HepG2 (cell line): ENCODE data around the gene KLHDC4. TPM values are rescaled to one million over a fixed set of nuclear protein-coding genes. Genes with fewer than 3 reads are reported as not detected.
A peak's percentile ranks its signal among the peaks of the same experiment; 100 is the strongest.

Experiments
- BORCS8-MEF2B ChIP-seq: sonication (generic); formaldehyde crosslinking; IDR thresholded peaks from 2 replicates; pipeline ENCODE4 v1.8.0; 2022; ENCODE audit warnings: mild to moderate bottlenecking, missing genetic modification reagents
- CBFB ChIP-seq: sonication (generic); formaldehyde crosslinking; IDR thresholded peaks from 2 replicates; pipeline ENCODE4 v1.4.0; 2020; ENCODE audit warnings: missing genetic modification reagents
- HDAC6 ChIP-seq: fragments of 200-600 bp; sonication (generic); IDR thresholded peaks from 2 replicates; pipeline ENCODE4 v1.7.0; 2017; ENCODE audit warnings: mild to moderate bottlenecking, antibody characterized with exemption, low read length, low read depth
- HOXD1 ChIP-seq: sonication (generic); formaldehyde crosslinking; IDR thresholded peaks from 2 replicates; pipeline ENCODE4 v1.5.0; 2020; ENCODE audit warnings: missing genetic modification reagents
- IRX3 ChIP-seq: sonication (generic); formaldehyde crosslinking; IDR thresholded peaks from 2 replicates; pipeline ENCODE4 v1.8.1; 2023; ENCODE audit warnings: mild to moderate bottlenecking, low read depth, missing genetic modification reagents, borderline replicate concordance
- ISX ChIP-seq: sonication (generic); formaldehyde crosslinking; conservative IDR thresholded peaks from 2 replicates; pipeline ENCODE4 v1.5.0; 2020; ENCODE audit warnings: missing genetic modification reagents
- NCOA2 ChIP-seq: sonication (generic); formaldehyde crosslinking; IDR thresholded peaks from 2 replicates; pipeline ENCODE4 v1.8.0; 2022; ENCODE audit warnings: inconsistent platforms
- NFKB2 ChIP-seq: sonication (generic); formaldehyde crosslinking; IDR thresholded peaks from 2 replicates; pipeline ENCODE4 v1.4.0; 2020; ENCODE audit warnings: missing genetic modification reagents, borderline replicate concordance
- SMC3 ChIP-seq: IDR thresholded peaks from 2 replicates; pipeline ENCODE4 v1.6.1; 2011; ENCODE audit warnings: low read length, improper control_type of control experiment
- TARDBP ChIP-seq: sonication (generic); formaldehyde crosslinking; IDR thresholded peaks from 2 replicates; pipeline ENCODE4 v1.8.0; 2022; ENCODE audit warnings: mild to moderate bottlenecking, missing genetic modification reagents
- TMF1 ChIP-seq: sonication (generic); formaldehyde crosslinking; IDR thresholded peaks from 2 replicates; pipeline ENCODE4 v1.8.1; 2022; ENCODE audit warnings: low read depth, missing genetic modification reagents
- WIZ ChIP-seq: sonication (generic); formaldehyde crosslinking; IDR thresholded peaks from 2 replicates; pipeline ENCODE4 v1.5.1; 2020; ENCODE audit warnings: mild to moderate bottlenecking, missing genetic modification reagents
- ZNF564 ChIP-seq: sonication (generic); formaldehyde crosslinking; IDR thresholded peaks from 2 replicates; pipeline ENCODE4 v1.8.1; 2023; ENCODE audit warnings: mild to moderate bottlenecking, missing genetic modification reagents
- ZNF652 ChIP-seq: IDR thresholded peaks from 2 replicates; pipeline ENCODE4 v1.6.1; 2016; ENCODE audit warnings: low read depth, borderline replicate concordance
- polyA plus RNA-seq, 8 experiments: library from polyadenylated mRNA; depleted of rRNA in 3 of 8; stranded (reverse) in 7 of 8; unstranded in 1 of 8; fragments of >200 nt; fragmentation: Illumina TruSeq in 4 of 8; extraction: Trizol in 4 of 8; gene quantifications; 2 replicates each; pipeline versions ENCODE4 v1.2.1 to v1.2.3, GENCODE V29; 2011 to 2016; ENCODE audit warnings: low read depth in 4 of 8, missing spikeins in 1 of 8, mixed read lengths in 1 of 8; ENCODE audit not compliant: insufficient read depth in 1 of 8
- total RNA-seq, 5 experiments: library from RNA; depleted of rRNA; stranded (reverse); fragments of >200 nt; fragmentation: Illumina TruSeq; extraction: Trizol; gene quantifications; 2 replicates each; pipeline ENCODE4 v1.2.3, GENCODE V29; 2016; ENCODE audit warnings: low read depth in 1 of 5
- TF ChIP-seq, protein P1 (sequence below): sonication (generic); formaldehyde crosslinking; IDR thresholded peaks from 2 replicates; pipeline ENCODE4 v1.4.0; 2020; ENCODE audit warnings: missing genetic modification reagents
- TF ChIP-seq, protein P2 (sequence below): sonication (generic); formaldehyde crosslinking; IDR thresholded peaks from 2 replicates; pipeline ENCODE4 v1.4.0; 2020; ENCODE audit warnings: mild to moderate bottlenecking, missing genetic modification reagents
- TF ChIP-seq, protein P3 (sequence below): fragments of 450-650 bp; IDR thresholded peaks from 2 replicates; pipeline ENCODE4 v1.6.1; 2017
- TF ChIP-seq, protein P4 (sequence below): sonication (generic); formaldehyde crosslinking; IDR thresholded peaks from 2 replicates; pipeline ENCODE4 v1.5.0; 2020; ENCODE audit warnings: mild to moderate bottlenecking, missing genetic modification reagents, moderate library complexity

Gene KLHDC4
- total and polyA plus RNA-seq, 2 of the 13 experiments (the other 11 are each of a cell fraction or from before 2014, with no cell fraction given) = 18.7 to 31.8 TPM

DNA sequence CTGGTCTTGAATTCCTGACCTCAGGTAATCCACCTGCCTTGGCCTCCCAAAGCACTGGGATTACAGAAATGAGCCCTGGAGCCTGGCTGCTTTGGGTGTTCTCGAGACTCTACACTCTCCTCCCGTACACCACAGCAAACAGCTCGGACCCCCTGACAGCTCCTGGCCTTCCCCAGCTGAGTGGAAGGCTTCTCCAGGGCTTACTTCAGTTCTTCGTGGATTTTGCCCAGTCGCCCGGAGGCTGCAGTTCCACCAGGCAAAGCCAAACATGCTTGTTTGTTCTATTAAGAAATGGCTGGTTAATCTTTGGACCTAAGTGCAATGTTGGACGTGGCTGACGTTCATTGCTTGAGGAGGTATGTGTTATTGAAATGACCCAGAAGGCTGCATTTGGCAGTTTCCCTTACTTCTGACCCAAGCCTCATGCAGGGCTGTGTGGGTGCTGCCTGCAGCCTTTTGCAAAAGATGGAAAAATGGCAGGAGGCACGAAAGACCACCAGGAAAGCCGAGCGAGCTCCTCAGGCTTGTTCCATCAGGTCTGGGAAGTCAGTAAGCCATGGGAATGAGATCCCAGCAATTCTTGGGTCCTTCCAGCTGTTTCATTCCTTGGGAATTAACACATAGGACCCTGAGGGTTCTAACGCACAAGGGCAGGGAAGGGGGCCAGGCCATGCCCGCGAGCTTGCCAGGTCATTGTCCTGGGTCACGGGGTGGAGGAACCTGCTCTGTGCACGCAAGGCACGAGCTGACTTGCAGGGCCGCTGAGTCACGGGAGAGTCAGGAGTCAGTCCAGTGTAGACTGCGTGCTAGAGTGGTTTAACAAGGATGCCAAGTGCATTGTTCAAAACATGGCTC lies 23.9 kb upstream of the KLHDC4 start (continued):
- TF ChIP-seq, protein P1, sequence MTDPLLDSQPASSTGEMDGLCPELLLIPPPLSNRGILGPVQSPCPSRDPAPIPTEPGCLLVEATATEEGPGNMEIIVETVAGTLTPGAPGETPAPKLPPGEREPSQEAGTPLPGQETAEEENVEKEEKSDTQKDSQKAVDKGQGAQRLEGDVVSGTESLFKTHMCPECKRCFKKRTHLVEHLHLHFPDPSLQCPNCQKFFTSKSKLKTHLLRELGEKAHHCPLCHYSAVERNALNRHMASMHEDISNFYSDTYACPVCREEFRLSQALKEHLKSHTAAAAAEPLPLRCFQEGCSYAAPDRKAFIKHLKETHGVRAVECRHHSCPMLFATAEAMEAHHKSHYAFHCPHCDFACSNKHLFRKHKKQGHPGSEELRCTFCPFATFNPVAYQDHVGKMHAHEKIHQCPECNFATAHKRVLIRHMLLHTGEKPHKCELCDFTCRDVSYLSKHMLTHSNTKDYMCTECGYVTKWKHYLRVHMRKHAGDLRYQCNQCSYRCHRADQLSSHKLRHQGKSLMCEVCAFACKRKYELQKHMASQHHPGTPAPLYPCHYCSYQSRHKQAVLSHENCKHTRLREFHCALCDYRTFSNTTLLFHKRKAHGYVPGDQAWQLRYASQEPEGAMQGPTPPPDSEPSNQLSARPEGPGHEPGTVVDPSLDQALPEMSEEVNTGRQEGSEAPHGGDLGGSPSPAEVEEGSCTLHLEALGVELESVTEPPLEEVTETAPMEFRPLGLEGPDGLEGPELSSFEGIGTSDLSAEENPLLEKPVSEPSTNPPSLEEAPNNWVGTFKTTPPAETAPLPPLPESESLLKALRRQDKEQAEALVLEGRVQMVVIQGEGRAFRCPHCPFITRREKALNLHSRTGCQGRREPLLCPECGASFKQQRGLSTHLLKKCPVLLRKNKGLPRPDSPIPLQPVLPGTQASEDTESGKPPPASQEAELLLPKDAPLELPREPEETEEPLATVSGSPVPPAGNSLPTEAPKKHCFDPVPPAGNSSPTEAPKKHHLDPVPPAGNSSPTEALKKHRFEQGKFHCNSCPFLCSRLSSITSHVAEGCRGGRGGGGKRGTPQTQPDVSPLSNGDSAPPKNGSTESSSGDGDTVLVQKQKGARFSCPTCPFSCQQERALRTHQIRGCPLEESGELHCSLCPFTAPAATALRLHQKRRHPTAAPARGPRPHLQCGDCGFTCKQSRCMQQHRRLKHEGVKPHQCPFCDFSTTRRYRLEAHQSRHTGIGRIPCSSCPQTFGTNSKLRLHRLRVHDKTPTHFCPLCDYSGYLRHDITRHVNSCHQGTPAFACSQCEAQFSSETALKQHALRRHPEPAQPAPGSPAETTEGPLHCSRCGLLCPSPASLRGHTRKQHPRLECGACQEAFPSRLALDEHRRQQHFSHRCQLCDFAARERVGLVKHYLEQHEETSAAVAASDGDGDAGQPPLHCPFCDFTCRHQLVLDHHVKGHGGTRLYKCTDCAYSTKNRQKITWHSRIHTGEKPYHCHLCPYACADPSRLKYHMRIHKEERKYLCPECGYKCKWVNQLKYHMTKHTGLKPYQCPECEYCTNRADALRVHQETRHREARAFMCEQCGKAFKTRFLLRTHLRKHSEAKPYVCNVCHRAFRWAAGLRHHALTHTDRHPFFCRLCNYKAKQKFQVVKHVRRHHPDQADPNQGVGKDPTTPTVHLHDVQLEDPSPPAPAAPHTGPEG (CRISPR knock-in tag) = peak; percentile 76; the same call in 1 of the 2 replicates
- 0 out of 2 replicates have a peak, but pooled peaks have one; percentile 37 for TF ChIP-seq HOXD1
- peak; percentile 26 for TF ChIP-seq SMC3
- no peak for TF ChIP-seq HDAC6
- no peak for TF ChIP-seq NFKB2 (CRISPR knock-in tag)
- TF ChIP-seq, protein P2, sequence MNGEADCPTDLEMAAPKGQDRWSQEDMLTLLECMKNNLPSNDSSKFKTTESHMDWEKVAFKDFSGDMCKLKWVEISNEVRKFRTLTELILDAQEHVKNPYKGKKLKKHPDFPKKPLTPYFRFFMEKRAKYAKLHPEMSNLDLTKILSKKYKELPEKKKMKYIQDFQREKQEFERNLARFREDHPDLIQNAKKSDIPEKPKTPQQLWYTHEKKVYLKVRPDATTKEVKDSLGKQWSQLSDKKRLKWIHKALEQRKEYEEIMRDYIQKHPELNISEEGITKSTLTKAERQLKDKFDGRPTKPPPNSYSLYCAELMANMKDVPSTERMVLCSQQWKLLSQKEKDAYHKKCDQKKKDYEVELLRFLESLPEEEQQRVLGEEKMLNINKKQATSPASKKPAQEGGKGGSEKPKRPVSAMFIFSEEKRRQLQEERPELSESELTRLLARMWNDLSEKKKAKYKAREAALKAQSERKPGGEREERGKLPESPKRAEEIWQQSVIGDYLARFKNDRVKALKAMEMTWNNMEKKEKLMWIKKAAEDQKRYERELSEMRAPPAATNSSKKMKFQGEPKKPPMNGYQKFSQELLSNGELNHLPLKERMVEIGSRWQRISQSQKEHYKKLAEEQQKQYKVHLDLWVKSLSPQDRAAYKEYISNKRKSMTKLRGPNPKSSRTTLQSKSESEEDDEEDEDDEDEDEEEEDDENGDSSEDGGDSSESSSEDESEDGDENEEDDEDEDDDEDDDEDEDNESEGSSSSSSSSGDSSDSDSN (CRISPR knock-in tag) = peak; percentile 56; the same call in 1 of the 2 replicates
- TF ChIP-seq WIZ = 0 out of 2 replicates have a peak, but pooled peaks have one; percentile 7
- TF ChIP-seq TARDBP = peak; percentile 70
- no peak for TF ChIP-seq IRX3 (CRISPR knock-in tag)
- peak; percentile 58; the same call in 1 of the 2 replicates for TF ChIP-seq CBFB
- peak; percentile 13; the same call in 1 of the 2 replicates for TF ChIP-seq BORCS8-MEF2B
- TF ChIP-seq, protein P3, sequence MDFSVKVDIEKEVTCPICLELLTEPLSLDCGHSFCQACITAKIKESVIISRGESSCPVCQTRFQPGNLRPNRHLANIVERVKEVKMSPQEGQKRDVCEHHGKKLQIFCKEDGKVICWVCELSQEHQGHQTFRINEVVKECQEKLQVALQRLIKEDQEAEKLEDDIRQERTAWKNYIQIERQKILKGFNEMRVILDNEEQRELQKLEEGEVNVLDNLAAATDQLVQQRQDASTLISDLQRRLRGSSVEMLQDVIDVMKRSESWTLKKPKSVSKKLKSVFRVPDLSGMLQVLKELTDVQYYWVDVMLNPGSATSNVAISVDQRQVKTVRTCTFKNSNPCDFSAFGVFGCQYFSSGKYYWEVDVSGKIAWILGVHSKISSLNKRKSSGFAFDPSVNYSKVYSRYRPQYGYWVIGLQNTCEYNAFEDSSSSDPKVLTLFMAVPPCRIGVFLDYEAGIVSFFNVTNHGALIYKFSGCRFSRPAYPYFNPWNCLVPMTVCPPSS = no peak
- no peak for TF ChIP-seq ISX (CRISPR knock-in tag)
- peak; percentile 31; the same call in 1 of the 2 replicates for TF ChIP-seq ZNF652 (CRISPR knock-in tag)
- TF ChIP-seq NCOA2 (CRISPR knock-in tag) = peak; percentile 81
- TF ChIP-seq, protein P4, sequence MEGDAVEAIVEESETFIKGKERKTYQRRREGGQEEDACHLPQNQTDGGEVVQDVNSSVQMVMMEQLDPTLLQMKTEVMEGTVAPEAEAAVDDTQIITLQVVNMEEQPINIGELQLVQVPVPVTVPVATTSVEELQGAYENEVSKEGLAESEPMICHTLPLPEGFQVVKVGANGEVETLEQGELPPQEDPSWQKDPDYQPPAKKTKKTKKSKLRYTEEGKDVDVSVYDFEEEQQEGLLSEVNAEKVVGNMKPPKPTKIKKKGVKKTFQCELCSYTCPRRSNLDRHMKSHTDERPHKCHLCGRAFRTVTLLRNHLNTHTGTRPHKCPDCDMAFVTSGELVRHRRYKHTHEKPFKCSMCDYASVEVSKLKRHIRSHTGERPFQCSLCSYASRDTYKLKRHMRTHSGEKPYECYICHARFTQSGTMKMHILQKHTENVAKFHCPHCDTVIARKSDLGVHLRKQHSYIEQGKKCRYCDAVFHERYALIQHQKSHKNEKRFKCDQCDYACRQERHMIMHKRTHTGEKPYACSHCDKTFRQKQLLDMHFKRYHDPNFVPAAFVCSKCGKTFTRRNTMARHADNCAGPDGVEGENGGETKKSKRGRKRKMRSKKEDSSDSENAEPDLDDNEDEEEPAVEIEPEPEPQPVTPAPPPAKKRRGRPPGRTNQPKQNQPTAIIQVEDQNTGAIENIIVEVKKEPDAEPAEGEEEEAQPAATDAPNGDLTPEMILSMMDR (CRISPR knock-in tag) = 0 out of 2 replicates have a peak, but pooled peaks have one; percentile 12
- TF ChIP-seq TMF1 (CRISPR knock-in tag) = no peak
- no peak for TF ChIP-seq ZNF564 (CRISPR knock-in tag)
